Retinal pigment epithelial cell (primary cell): ENCODE results near the gene MARCO.

Experiments used
- DNase-seq: peaks from one replicate; pipeline ENCODE4 v3.0.0-alpha.2; 2010; ENCODE audit warnings: low read depth
- H3K4me3 ChIP-seq: 2 replicates; pipeline ENCODE4 v1.5.1; 2011; ENCODE audit warnings: mild to moderate bottlenecking, low read length, control low read depth, moderate library complexity
- TF ChIP-seq, protein P1 (sequence below): conservative IDR thresholded peaks from 2 replicates; pipeline ENCODE4 v1.5.1; 2011; ENCODE audit warnings: low read depth, low read length, control low read depth, inconsistent platforms

The MARCO gene

GRCh38 chr2:119010336-119010735 lies 68.3 kb downstream of the MARCO start:
- TF ChIP-seq, protein P1, sequence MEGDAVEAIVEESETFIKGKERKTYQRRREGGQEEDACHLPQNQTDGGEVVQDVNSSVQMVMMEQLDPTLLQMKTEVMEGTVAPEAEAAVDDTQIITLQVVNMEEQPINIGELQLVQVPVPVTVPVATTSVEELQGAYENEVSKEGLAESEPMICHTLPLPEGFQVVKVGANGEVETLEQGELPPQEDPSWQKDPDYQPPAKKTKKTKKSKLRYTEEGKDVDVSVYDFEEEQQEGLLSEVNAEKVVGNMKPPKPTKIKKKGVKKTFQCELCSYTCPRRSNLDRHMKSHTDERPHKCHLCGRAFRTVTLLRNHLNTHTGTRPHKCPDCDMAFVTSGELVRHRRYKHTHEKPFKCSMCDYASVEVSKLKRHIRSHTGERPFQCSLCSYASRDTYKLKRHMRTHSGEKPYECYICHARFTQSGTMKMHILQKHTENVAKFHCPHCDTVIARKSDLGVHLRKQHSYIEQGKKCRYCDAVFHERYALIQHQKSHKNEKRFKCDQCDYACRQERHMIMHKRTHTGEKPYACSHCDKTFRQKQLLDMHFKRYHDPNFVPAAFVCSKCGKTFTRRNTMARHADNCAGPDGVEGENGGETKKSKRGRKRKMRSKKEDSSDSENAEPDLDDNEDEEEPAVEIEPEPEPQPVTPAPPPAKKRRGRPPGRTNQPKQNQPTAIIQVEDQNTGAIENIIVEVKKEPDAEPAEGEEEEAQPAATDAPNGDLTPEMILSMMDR, result no peak
- no peak overlapping the region for H3K4me3 ChIP-seq
- no peak for DNase-seq

- DNase-seq, result no peak
Observed at GRCh38 chr2:119011162-119011909, 69.3 kb downstream of the MARCO start.

DNA sequence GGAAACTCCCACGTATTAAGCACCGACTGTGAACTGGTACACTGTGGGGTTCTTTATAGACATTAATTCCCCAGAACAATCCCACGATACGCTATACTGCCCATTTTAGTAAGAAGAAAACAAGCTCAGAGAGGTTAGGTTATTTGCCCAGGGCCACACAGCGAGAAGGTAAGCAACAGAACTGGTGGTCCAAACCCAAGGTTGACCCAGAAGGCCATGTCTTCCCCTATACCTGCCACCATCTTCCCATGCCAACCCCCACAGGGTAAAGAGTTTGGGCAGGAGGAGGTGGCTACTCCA lies 69.9 kb downstream of the MARCO start:
- DNase-seq, result no peak
- no peak overlapping the region for H3K4me3 ChIP-seq
- TF ChIP-seq, protein P1, result no peak

More at GRCh38 chr2:119011162-119011909, 69.3 kb downstream of the MARCO start:
- no peak overlapping the region for H3K4me3 ChIP-seq
- TF ChIP-seq, protein P1, result peak; percentile 60

GRCh38 chr2:119012345-119013301 lies 70.6 kb downstream of the MARCO start:
- H3K4me3 ChIP-seq, result no peak overlapping the region
- TF ChIP-seq, protein P1, result no peak
- DNase-seq, result no peak

- no peak for DNase-seq
- TF ChIP-seq, protein P1, result no peak
Observed at GRCh38 chr2:119013671-119014070, 71.7 kb downstream of the MARCO start.

DNA sequence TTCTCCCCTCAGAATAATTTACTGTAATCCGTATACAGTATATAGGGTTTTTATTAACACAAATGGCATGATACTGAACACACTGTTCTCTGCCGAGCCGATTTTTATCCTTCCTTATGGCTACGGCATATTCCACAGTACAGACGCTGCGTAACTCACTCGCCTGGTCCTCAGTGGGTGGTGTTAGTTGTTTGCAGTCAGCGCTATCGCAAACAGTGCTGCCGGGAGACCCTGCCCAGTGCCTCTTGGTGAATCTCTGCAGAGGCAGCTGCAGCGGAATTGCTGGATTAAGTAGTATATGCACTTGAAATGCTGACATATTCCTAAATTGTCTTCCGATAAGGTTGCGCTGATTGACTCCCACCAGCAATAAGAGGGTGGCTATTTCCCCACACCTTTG lies 73.9 kb downstream of the MARCO start:
- DNase-seq, result no peak
- TF ChIP-seq, protein P1, result no peak
- no peak overlapping the region for H3K4me3 ChIP-seq

More at GRCh38 chr2:119013671-119014070, 71.7 kb downstream of the MARCO start:
- H3K4me3 ChIP-seq, result no peak overlapping the region
